Upper lobe of right lung (tissue), 1 donor: ENCODE data around the gene SLC9A2. TPM values are rescaled to one million over a fixed set of nuclear protein-coding genes. Genes with fewer than 3 reads are reported as not detected.

ENCODE experiments used
- ATAC-seq: fragments of 200-7000 bp; cut with Tn5 transposase; one replicate; pipeline ENCODE4 v1.9.1; 2020; ENCODE audit warnings: mild to moderate bottlenecking, moderate library complexity
- DNase-seq: peaks from one replicate; pipeline ENCODE4 v3.0.0-alpha.2; 2020
- H3K27ac ChIP-seq: fragments of 200-600 bp; one replicate; pipeline ENCODE4 v1.8.0; 2022
- H3K27me3 ChIP-seq: fragments of 200-600 bp; one replicate; pipeline ENCODE4 v1.8.0; 2022; ENCODE audit warnings: mild to moderate bottlenecking
- H3K36me3 ChIP-seq: fragments of 200-600 bp; one replicate; pipeline ENCODE4 v1.8.0; 2022
- H3K4me1 ChIP-seq: fragments of 200-600 bp; one replicate; pipeline ENCODE4 v1.8.0; 2022
- H3K4me3 ChIP-seq: fragments of 200-600 bp; one replicate; pipeline ENCODE4 v1.8.0; 2022; ENCODE audit warnings: mild to moderate bottlenecking
- H3K9me3 ChIP-seq: fragments of 200-600 bp; one replicate; pipeline ENCODE4 v1.8.0; 2022
- CTCF ChIP-seq: fragments of 200-600 bp; IDR thresholded peaks from one replicate; pipeline ENCODE4 v1.8.0; 2022; ENCODE audit warnings: antibody characterized with exemption
- intact Hi-C: fragments of 100-400 bp; cut with DNase I; formaldehyde crosslinking; loops from one replicate; pipeline ENCODE4 v1.11.0; 2022
- total RNA-seq: library from RNA; stranded (reverse); fragmentation: NEBNext Ultra II Directional; extraction: Animal tissue kit (Norgen Biotek cat#: 25700); gene quantifications from one replicate; pipeline ENCODE4 v1.2.1, GENCODE V29; 2021
- donor health status: DM: no; HTN: yes; CAD: no; lungs with severe emphysema.

The SLC9A2 gene
- total RNA-seq, 1 donor from 2014 or later = 0.58 TPM

GRCh38 chr2:102755284-102755683, 135.9 kb downstream of the SLC9A2 start:
- Histone ChIP-seq H3K27me3 (no peaks in the 10 kb centered on the region), H3K4me3 (no peak overlapping the region), H3K4me1 (no peaks in the 10 kb centered on the region), H3K9me3 (no peaks in the 10 kb centered on the region), H3K27ac (no peak overlapping the region), H3K36me3 (no peaks in the 10 kb centered on the region)
- no peak for TF ChIP-seq CTCF
- ATAC-seq = no peak
- no peak for DNase-seq
- intact Hi-C loops = no loop called here

GRCh38 chr2:102758439-102758838, 139.1 kb downstream of the SLC9A2 start:
- no peaks in the 10 kb centered on the region for H3K4me1 ChIP-seq
- no peaks in the 10 kb centered on the region for H3K36me3 ChIP-seq
- no peak for DNase-seq
- no peak for TF ChIP-seq CTCF
- no peak overlapping the region for H3K27ac ChIP-seq
- no peaks in the 10 kb centered on the region for H3K27me3 ChIP-seq
- intact Hi-C loops = no loop called here
- no peak for ATAC-seq
- H3K9me3 ChIP-seq = no peaks in the 10 kb centered on the region
- H3K4me3 ChIP-seq = no peak overlapping the region

Other genes starting within 250 kb of the SLC9A2 start
- gene IL18RAP, start 196.4 kb upstream of the SLC9A2 start, total RNA-seq = 4.9 TPM
- not detected for gene SLC9A4, start 146.3 kb upstream of the SLC9A2 start, total RNA-seq
- 2.1 TPM for gene TMEM182, start 142.5 kb downstream of the SLC9A2 start, total RNA-seq